ENCODE data around the gene TOPBP1.

DNA sequence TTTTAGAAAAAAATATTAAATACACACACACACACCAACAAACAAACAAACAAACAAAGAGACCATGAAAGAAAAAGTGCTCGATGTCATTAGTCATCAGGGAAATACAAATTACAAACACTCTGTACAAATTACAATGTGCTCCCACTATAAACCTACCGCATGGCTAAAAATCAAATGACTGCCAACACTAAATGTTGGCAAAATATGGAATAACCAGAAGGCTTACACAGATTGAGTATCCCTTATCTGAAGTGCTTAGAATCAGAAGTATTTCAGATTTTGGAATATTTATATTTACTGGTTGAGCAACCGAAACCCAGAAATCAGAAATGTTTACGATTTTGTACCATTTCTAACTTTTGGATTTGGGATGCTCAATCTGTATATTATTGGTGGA is 54.8 kb downstream of the TOPBP1 start:
- TF ChIP-seq POLR2AphosphoS5 (IDR thresholded peaks at IDR 0.05; ENCODE audit: low read depth, low read length) = no peak
- TF ChIP-seq, protein P1, sequence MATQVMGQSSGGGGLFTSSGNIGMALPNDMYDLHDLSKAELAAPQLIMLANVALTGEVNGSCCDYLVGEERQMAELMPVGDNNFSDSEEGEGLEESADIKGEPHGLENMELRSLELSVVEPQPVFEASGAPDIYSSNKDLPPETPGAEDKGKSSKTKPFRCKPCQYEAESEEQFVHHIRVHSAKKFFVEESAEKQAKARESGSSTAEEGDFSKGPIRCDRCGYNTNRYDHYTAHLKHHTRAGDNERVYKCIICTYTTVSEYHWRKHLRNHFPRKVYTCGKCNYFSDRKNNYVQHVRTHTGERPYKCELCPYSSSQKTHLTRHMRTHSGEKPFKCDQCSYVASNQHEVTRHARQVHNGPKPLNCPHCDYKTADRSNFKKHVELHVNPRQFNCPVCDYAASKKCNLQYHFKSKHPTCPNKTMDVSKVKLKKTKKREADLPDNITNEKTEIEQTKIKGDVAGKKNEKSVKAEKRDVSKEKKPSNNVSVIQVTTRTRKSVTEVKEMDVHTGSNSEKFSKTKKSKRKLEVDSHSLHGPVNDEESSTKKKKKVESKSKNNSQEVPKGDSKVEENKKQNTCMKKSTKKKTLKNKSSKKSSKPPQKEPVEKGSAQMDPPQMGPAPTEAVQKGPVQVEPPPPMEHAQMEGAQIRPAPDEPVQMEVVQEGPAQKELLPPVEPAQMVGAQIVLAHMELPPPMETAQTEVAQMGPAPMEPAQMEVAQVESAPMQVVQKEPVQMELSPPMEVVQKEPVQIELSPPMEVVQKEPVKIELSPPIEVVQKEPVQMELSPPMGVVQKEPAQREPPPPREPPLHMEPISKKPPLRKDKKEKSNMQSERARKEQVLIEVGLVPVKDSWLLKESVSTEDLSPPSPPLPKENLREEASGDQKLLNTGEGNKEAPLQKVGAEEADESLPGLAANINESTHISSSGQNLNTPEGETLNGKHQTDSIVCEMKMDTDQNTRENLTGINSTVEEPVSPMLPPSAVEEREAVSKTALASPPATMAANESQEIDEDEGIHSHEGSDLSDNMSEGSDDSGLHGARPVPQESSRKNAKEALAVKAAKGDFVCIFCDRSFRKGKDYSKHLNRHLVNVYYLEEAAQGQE (IDR thresholded peaks at IDR 0.05; ENCODE audit: insufficient read depth in 1 of 2, low read depth in 2 of 2, low read length in 2 of 2) = no peak
- no peak for TF ChIP-seq TAF1 (IDR thresholded peaks at IDR 0.05; ENCODE audit: borderline replicate concordance, insufficient read depth, low read length)
